PFSK-1 (cell line): ENCODE measurements around the gene ZFHX3.

Experiments
- FOXP2 ChIP-seq: optimal IDR thresholded peaks from 2 replicates; pipeline ENCODE3; 2011; ENCODE audit warnings: borderline replicate concordance, control low read depth, inconsistent platforms; ENCODE audit not compliant: insufficient read depth; ENCODE audit errors: extremely low read length, extremely low read depth
- POLR2AphosphoS5 ChIP-seq: IDR thresholded peaks from 2 replicates; pipeline ENCODE4 v1.6.1; 2012; ENCODE audit warnings: low read depth, mild to moderate bottlenecking, control low read depth, low read length, moderate library complexity
- REST ChIP-seq, 2 experiments: IDR thresholded peaks; 2 replicates each; pipeline versions ENCODE4 v1.6.1 to v1.8.0; 2011 to 2012; ENCODE audit warnings: low read depth in 2 of 2, low read length in 2 of 2, control low read depth in 1 of 2, inconsistent platforms in 1 of 2, mild to moderate bottlenecking in 1 of 2, moderate library complexity in 1 of 2; ENCODE audit not compliant: insufficient read depth in 1 of 2
- SIN3A ChIP-seq: IDR thresholded peaks from 2 replicates; pipeline ENCODE4 v1.6.1; 2012; ENCODE audit warnings: mild to moderate bottlenecking, low read length, moderate library complexity, borderline replicate concordance; ENCODE audit not compliant: insufficient read depth
- TAF1 ChIP-seq: IDR thresholded peaks from 2 replicates; pipeline ENCODE4 v1.6.1; 2012; ENCODE audit warnings: low read length, control low read depth, borderline replicate concordance; ENCODE audit not compliant: insufficient read depth

ZFHX3 gene

DNA sequence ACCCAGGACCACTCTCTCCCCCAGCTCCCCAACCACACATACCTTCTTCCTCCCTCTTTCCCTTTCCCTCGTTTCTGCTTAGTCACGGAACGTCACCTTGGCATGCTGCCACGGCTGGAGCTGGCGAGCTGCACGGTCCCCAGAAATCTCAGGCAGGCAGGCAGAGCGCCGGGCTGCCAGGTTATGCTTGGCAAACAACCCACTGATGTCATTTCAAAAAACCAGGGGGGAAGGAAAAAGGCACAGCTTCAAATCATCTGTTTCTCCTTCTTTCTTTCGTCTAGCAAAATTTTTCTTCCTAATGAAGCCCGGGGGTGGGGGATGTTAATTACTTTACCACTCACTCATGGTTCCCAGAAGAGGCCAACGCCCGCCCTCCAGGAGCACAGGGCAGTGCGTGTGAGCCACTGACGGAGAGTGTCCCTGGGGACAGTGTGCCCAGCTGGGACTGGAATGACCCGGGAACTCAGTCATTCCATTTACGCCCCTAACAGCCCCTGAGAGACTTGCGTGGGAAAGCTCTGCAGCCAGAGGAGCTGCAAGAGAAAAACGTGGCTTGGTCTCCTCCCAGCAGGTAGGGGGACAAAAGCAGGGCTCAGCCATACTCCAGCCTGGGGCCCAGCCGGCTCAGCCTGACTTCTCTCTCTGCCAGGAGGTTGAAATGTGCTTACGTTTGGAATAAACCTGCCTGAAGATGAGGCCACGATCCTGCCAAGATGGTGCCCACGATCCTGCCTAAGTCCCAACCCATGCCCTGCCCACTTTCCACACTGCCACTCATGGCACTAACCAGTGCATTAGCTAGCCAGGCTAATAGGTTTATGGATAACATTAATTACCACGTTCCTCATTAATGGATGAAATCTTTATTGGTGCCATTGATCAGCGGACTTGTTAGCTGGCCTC is 198.9 kb downstream of the ZFHX3 start:
- no peak for TF ChIP-seq SIN3A
- TF ChIP-seq FOXP2, result no peak
- TF ChIP-seq POLR2AphosphoS5, result no peak
- TF ChIP-seq REST (IDR thresholded peaks at IDR 0.05; ENCODE audit: insufficient read depth in 1 of 2, low read depth in 2 of 2, low read length in 2 of 2), result no peak
- no peak for TF ChIP-seq TAF1

DNA sequence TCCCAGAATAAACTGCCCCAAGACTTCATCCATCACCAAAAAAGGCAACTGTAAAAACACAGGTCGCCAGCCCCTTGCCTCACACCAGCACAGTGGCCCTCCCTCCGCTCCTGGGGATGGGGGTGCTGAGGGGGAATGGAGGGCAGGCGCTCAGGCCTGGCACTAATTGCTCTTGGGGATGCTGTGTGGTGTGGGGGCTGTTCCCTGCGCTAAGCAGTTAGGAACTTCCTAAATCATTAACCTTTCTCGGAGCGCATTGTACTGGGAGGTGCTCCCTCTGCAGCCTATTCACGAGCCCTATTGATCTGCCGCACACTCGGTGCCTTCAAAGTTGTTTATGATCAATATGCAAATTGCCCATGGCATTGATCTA is 199.9 kb downstream of the ZFHX3 start:
- TF ChIP-seq REST (IDR thresholded peaks at IDR 0.05; ENCODE audit: insufficient read depth in 1 of 2, low read depth in 2 of 2, low read length in 2 of 2), result no peak
- no peak for TF ChIP-seq TAF1
- TF ChIP-seq FOXP2, result no peak
- TF ChIP-seq POLR2AphosphoS5, result no peak
- no peak for TF ChIP-seq SIN3A

GRCh38 chr16:72847187-72848027 is 200.5 kb downstream of the ZFHX3 start:
- TF ChIP-seq REST (IDR thresholded peaks at IDR 0.05; ENCODE audit: insufficient read depth in 1 of 2, low read depth in 2 of 2, low read length in 2 of 2), result no peak
- TF ChIP-seq TAF1, result no peak
- TF ChIP-seq POLR2AphosphoS5, result no peak
- TF ChIP-seq SIN3A, result no peak
- TF ChIP-seq FOXP2, result no peak

- TF ChIP-seq FOXP2, result no peak
- TF ChIP-seq REST (IDR thresholded peaks at IDR 0.05; ENCODE audit: insufficient read depth in 1 of 2, low read depth in 2 of 2, low read length in 2 of 2), result no peak
- TF ChIP-seq TAF1, result no peak
- TF ChIP-seq POLR2AphosphoS5, result no peak
- TF ChIP-seq SIN3A, result no peak
Observed at GRCh38 chr16:72846594-72846993, 201.3 kb downstream of the ZFHX3 start.
